ENCODE data around the gene BCORL1. TPM values are rescaled to one million over a fixed set of nuclear protein-coding genes. Genes with fewer than 3 reads are reported as not detected.

The BCORL1 gene
- total RNA-seq, 1 donor from 2014 or later: 16.2 TPM

DNA sequence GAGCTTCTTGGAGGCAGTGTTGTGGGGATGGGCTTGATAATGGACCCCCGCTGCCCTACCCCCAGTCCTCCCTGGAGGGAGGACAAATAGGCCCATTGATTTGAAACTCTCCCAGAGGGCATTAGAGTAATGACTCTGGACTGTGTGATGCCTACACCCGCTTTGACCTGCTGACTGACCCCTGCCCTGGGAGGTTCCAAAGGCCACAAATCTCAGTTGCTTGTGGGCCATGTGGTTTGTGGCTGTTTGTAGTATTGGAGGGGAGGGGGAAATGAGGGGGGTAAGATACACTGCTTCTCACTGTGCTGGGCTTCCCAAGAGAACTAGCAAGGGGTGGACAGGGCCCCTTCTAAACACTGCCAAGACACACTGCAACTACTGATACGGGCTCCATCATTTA lies 27.6 kb upstream of the BCORL1 start:
- H3K4me1 Mint-ChIP-seq (ENCODE audit: low read depth): peaks cover 16% of the 10 kb centered on the region
- H3K27me3 Mint-ChIP-seq (ENCODE audit: low read depth): peaks cover 4% of the 10 kb centered on the region
- no peaks in the 10 kb centered on the region for H3K9me3 Mint-ChIP-seq
- no peak for DNase-seq (ENCODE audit: low spot score)
- no peaks in the 10 kb centered on the region for H3K36me3 Mint-ChIP-seq (ENCODE audit: low read depth)
- H3K4me3 Mint-ChIP-seq (ENCODE audit: low read depth): no peak overlapping the region
- peak overlapping the region; percentile 38 for H3K27ac Mint-ChIP-seq
- intact Hi-C loops (cut with micrococcal nuclease): loop anchor here (2.0 kb wide), 1 partner anchor 22 kb away; no protein-coding TSS in a partner anchor

DNA sequence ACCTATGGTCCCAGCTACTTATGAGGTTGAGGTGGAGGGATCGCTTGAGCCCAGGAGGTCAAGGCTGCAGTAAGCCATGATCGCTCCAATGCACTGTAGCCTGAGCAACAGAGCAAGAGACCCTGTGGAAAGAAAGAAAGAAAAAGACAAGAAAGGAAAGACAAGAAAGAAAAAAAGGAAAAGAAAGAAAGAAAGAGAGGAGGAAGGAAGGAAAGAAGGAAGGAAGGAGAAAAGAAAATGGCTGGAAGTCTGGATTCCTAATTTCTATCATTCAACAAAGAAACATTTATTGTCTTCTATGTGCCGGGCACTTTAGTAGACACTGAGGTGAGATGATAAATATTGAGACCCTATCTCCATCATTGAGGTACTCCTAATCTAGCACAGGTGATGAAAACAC lies 26.8 kb upstream of the BCORL1 start:
- no peak for DNase-seq (ENCODE audit: low spot score)
- Mint-ChIP-seq H3K27ac (no peak overlapping the region), H3K36me3 (ENCODE audit: low read depth) (no peaks in the 10 kb centered on the region), H3K4me1 (ENCODE audit: low read depth) (peaks cover 19% of the 10 kb centered on the region), H3K4me3 (ENCODE audit: low read depth) (peak overlapping the region; percentile 1), H3K9me3 (no peaks in the 10 kb centered on the region), H3K27me3 (ENCODE audit: low read depth) (peaks cover 4% of the 10 kb centered on the region)
- intact Hi-C loops (cut with micrococcal nuclease): loop anchor here (2.0 kb wide), 1 partner anchor 23 kb away; no protein-coding TSS in a partner anchor

GRCh38 chrX:129956145-129956544 lies 26.3 kb upstream of the BCORL1 start:
- Mint-ChIP-seq H3K27ac (no peak overlapping the region), H3K36me3 (ENCODE audit: low read depth) (no peaks in the 10 kb centered on the region), H3K27me3 (ENCODE audit: low read depth) (peaks cover 4% of the 10 kb centered on the region), H3K9me3 (no peaks in the 10 kb centered on the region), H3K4me1 (ENCODE audit: low read depth) (peaks cover 19% of the 10 kb centered on the region), H3K4me3 (ENCODE audit: low read depth) (peak overlapping the region; percentile 63)
- no peak for DNase-seq (ENCODE audit: low spot score)
- intact Hi-C loops (cut with micrococcal nuclease): no loop called here

DNA sequence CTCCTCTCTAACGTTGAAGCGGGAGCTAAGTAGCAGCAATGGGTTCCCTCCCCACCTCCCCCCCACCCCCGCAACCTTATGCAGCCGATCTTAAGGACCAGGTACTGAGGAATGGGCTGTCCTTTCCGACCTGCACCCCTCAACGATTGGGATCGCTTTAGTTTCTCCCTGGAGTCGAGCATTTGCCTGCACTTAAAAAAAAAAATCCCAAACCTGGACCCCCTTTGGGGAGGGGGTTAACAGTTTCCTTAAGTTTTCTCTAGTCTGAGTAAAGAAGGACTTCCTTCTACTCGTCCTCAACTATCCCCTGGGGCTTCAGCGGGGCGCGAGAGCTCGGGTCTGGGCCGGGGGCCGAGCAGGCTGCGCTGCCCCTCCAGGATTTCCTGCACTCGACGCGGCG lies 25.7 kb upstream of the BCORL1 start:
- Mint-ChIP-seq H3K4me3 (ENCODE audit: low read depth) (peak overlapping the region; percentile 64), H3K4me1 (ENCODE audit: low read depth) (peaks cover 25% of the 10 kb centered on the region), H3K27me3 (ENCODE audit: low read depth) (peaks cover 4% of the 10 kb centered on the region), H3K36me3 (ENCODE audit: low read depth) (no peaks in the 10 kb centered on the region), H3K9me3 (no peaks in the 10 kb centered on the region), H3K27ac (no peak overlapping the region)
- intact Hi-C loops (cut with micrococcal nuclease): no loop called here
- DNase-seq (ENCODE audit: low spot score): no peak

- peaks cover 4% of the 10 kb centered on the region for H3K27me3 Mint-ChIP-seq (ENCODE audit: low read depth)
- peak overlapping the region; percentile 22 for H3K27ac Mint-ChIP-seq
- H3K4me3 Mint-ChIP-seq (ENCODE audit: low read depth): peak overlapping the region; percentile 62
- DNase-seq (ENCODE audit: low spot score): no peak
- intact Hi-C loops (cut with micrococcal nuclease): no loop called here
- H3K36me3 Mint-ChIP-seq (ENCODE audit: low read depth): no peaks in the 10 kb centered on the region
- no peaks in the 10 kb centered on the region for H3K9me3 Mint-ChIP-seq
- peaks cover 25% of the 10 kb centered on the region for H3K4me1 Mint-ChIP-seq (ENCODE audit: low read depth)
These were observed 25.0 kb upstream of the BCORL1 start for GRCh38 chrX:129957241-129958082.

GRCh38 chrX:129958083-129958465 lies 24.4 kb upstream of the BCORL1 start:
- intact Hi-C loops (cut with micrococcal nuclease): no loop called here
- peak overlapping the region; percentile 17 for H3K27ac Mint-ChIP-seq
- peaks cover 23% of the 10 kb centered on the region for H3K4me1 Mint-ChIP-seq (ENCODE audit: low read depth)
- no peaks in the 10 kb centered on the region for H3K9me3 Mint-ChIP-seq
- peaks cover 1% of the 10 kb centered on the region for H3K27me3 Mint-ChIP-seq (ENCODE audit: low read depth)
- H3K36me3 Mint-ChIP-seq (ENCODE audit: low read depth): no peaks in the 10 kb centered on the region
- no peak for DNase-seq (ENCODE audit: low spot score)
- peak overlapping the region; percentile 62 for H3K4me3 Mint-ChIP-seq (ENCODE audit: low read depth)

DNA sequence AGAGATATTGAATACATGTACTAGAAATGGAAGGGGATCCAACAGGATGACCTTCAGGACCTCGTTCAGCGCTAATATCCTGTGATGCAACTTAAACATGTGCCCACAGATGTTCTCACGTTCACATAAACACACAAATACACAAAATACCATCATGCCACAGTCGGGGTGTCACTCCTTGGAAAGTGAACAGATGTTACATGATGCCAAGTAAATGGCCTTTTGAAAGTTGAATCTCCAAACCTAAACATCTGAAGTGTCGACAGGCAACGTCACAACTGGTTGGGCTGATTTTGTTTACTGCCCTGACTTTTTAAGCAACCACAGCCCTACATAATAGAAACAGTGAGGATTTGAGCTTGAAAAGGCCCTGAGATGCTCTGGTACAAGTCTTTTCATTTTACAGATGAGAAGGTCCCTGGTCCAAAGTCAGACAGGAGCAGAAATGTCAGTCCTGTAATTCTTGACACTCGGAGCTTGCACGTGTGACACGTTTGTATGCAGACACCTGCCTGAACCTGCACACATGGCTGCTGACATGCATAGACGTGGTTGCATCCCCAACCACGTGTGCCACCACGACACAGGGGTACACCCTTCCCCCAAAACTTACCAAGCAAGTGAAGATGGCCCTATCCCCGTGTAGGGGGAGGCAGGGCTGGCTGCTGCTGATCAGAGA lies 23.5 kb upstream of the BCORL1 start:
- Mint-ChIP-seq H3K27me3 (ENCODE audit: low read depth) (peaks cover 3% of the 10 kb centered on the region), H3K27ac (no peak overlapping the region), H3K4me1 (ENCODE audit: low read depth) (peaks cover 23% of the 10 kb centered on the region), H3K4me3 (ENCODE audit: low read depth) (no peak overlapping the region), H3K36me3 (ENCODE audit: low read depth) (no peaks in the 10 kb centered on the region), H3K9me3 (no peaks in the 10 kb centered on the region)
- DNase-seq (ENCODE audit: low spot score): no peak
- intact Hi-C loops (cut with micrococcal nuclease): no loop called here

- peaks cover 3% of the 10 kb centered on the region for H3K27me3 Mint-ChIP-seq (ENCODE audit: low read depth)
- H3K27ac Mint-ChIP-seq: no peak overlapping the region
- H3K4me1 Mint-ChIP-seq (ENCODE audit: low read depth): peaks cover 23% of the 10 kb centered on the region
- H3K36me3 Mint-ChIP-seq (ENCODE audit: low read depth): no peaks in the 10 kb centered on the region
- intact Hi-C loops (cut with micrococcal nuclease): no loop called here
- no peaks in the 10 kb centered on the region for H3K9me3 Mint-ChIP-seq
- no peak for DNase-seq (ENCODE audit: low spot score)
- H3K4me3 Mint-ChIP-seq (ENCODE audit: low read depth): no peak overlapping the region
These were observed 23.0 kb upstream of the BCORL1 start for GRCh38 chrX:129959493-129959832.

DNA sequence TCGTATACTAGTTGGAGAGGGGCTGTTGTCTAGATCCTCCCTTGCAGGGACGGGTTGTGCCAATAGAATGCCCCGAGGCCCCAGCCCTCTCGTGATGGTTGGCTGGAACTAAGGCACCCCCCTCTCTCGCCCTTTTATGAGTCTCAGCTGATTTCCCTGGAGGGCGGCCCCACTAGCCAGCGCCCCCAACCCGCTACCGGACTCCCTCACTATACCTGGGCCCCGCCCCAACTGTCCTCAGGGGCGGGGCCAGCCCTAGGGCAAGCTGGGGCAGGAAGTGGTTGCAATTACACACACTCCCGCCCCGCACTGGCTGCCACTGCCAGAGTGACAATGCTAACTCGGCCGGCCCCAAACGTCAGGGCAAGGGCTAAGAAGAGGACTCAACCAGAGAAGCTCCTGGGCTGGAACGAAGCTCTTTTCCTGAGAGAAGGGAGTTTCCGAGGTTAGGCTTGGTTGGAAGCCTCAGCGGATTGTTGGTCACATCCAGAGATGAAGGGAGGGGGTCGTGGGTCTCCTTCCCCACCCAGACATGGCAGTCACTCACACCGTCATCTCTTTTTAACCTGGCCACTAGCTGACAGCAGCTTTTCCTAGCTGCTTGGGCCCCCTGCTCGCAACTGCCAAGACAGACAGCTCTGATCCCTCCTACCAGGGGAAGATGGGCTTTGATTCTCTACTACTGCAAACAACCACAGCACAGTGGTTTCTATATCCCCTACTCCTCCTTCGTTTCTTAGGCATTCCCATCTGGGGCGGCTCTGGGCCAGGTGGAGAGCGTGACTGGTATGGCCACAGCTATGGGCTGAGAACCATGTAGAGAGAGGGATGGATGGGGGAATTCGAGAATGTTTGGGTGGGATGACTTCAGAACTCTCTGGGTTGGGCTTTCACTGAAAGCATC lies 21.0 kb upstream of the BCORL1 start:
- DNase-seq (ENCODE audit: low spot score): peak; percentile 70
- intact Hi-C loops (cut with micrococcal nuclease): loop anchor here (2.0 kb wide), 1 partner anchor 21 kb away; the partner anchor contains the start of gene BCORL1
- Mint-ChIP-seq H3K27me3 (ENCODE audit: low read depth) (peaks cover 1% of the 10 kb centered on the region), H3K4me3 (ENCODE audit: low read depth) (peak overlapping the region; percentile 56), H3K4me1 (ENCODE audit: low read depth) (peaks cover 17% of the 10 kb centered on the region), H3K27ac (peak overlapping the region; percentile 89), H3K9me3 (no peaks in the 10 kb centered on the region), H3K36me3 (ENCODE audit: low read depth) (no peaks in the 10 kb centered on the region)

DNA sequence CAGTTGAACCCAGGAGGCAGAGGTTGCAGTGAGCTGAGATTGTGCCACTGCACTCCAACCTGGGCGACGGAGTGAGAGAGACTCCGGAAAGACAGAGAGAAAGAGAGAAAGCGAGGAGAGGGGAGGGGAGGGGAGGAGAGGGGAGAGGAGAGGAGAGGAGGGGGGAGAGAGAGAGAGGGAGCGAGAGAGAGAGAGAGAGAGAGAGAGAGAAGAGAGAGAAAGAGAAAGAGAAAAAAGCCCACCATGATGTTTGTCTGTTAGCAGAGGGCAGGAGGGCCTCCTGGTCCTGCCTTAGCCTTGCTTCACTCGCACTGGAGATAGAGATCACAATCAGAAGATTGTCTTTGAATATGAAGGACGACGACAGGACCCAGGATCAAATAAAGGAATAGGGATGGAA lies 18.7 kb upstream of the BCORL1 start:
- Mint-ChIP-seq H3K4me3 (ENCODE audit: low read depth) (no peak overlapping the region), H3K27ac (no peak overlapping the region), H3K36me3 (ENCODE audit: low read depth) (no peaks in the 10 kb centered on the region), H3K27me3 (ENCODE audit: low read depth) (peaks cover 1% of the 10 kb centered on the region), H3K9me3 (no peaks in the 10 kb centered on the region), H3K4me1 (ENCODE audit: low read depth) (peaks cover 12% of the 10 kb centered on the region)
- DNase-seq (ENCODE audit: low spot score): no peak
- intact Hi-C loops (cut with micrococcal nuclease): no loop called here

GRCh38 chrX:129965166-129965565 lies 17.3 kb upstream of the BCORL1 start:
- Mint-ChIP-seq H3K36me3 (ENCODE audit: low read depth) (no peaks in the 10 kb centered on the region), H3K27ac (no peak overlapping the region), H3K9me3 (no peaks in the 10 kb centered on the region), H3K27me3 (ENCODE audit: low read depth) (peaks cover 1% of the 10 kb centered on the region), H3K4me3 (ENCODE audit: low read depth) (no peak overlapping the region), H3K4me1 (ENCODE audit: low read depth) (peaks cover 9% of the 10 kb centered on the region)
- intact Hi-C loops (cut with micrococcal nuclease): no loop called here
- no peak for DNase-seq (ENCODE audit: low spot score)

- H3K27ac Mint-ChIP-seq: no peak overlapping the region
- no peaks in the 10 kb centered on the region for H3K9me3 Mint-ChIP-seq
- DNase-seq (ENCODE audit: low spot score): no peak
- no peak overlapping the region for H3K4me3 Mint-ChIP-seq (ENCODE audit: low read depth)
- intact Hi-C loops (cut with micrococcal nuclease): no loop called here
- peaks cover 11% of the 10 kb centered on the region for H3K27me3 Mint-ChIP-seq (ENCODE audit: low read depth)
- no peaks in the 10 kb centered on the region for H3K4me1 Mint-ChIP-seq (ENCODE audit: low read depth)
- no peaks in the 10 kb centered on the region for H3K36me3 Mint-ChIP-seq (ENCODE audit: low read depth)
These were observed 13.5 kb upstream of the BCORL1 start for GRCh38 chrX:129968968-129969367.
